Endodermal cell (in vitro differentiated cells): ENCODE measurements around the gene DDX27. TPM values are rescaled to one million over a fixed set of nuclear protein-coding genes. Genes with fewer than 3 reads are reported as not detected.

Experiments used
- DNase-seq: peaks from one replicate; pipeline ENCODE4 v3.0.0-alpha.2; 2017
- H3K27ac ChIP-seq: 2 replicates; pipeline ENCODE4 v1.5.1; 2013; ENCODE audit warnings: mild to moderate bottlenecking, low read depth, low read length, moderate library complexity
- H3K27me3 ChIP-seq: 2 replicates; pipeline ENCODE4 v1.6.1; 2013; ENCODE audit warnings: mild to moderate bottlenecking, low read length, moderate library complexity; ENCODE audit not compliant: insufficient read depth, control insufficient read depth, poor library complexity, severe bottlenecking
- H3K36me3 ChIP-seq: 2 replicates; pipeline ENCODE4 v1.7.0; 2013; ENCODE audit warnings: mild to moderate bottlenecking, low read length, moderate library complexity; ENCODE audit not compliant: control insufficient read depth, insufficient read depth
- H3K4me1 ChIP-seq: one replicate; pipeline ENCODE4 v1.7.0; 2013; ENCODE audit warnings: low read length; ENCODE audit not compliant: control insufficient read depth, insufficient read depth
- H3K4me3 ChIP-seq: 2 replicates; pipeline ENCODE4 v1.5.1; 2013; ENCODE audit warnings: mild to moderate bottlenecking, low read length, moderate library complexity
- H3K9ac ChIP-seq: 2 replicates; pipeline ENCODE4 v1.6.1; 2013; ENCODE audit warnings: mild to moderate bottlenecking, low read length, moderate library complexity; ENCODE audit not compliant: poor library complexity, severe bottlenecking; ENCODE audit errors: extremely low read depth
- H3K9me3 ChIP-seq: 2 replicates; pipeline ENCODE4 v1.6.1; 2013; ENCODE audit warnings: mild to moderate bottlenecking, low read length, moderate library complexity; ENCODE audit not compliant: control insufficient read depth
- H3K27ac Mint-ChIP-seq: 2 replicates; pipeline ENCODE4 v1.8.0; 2020; ENCODE audit warnings: mixed read lengths
- H3K27me3 Mint-ChIP-seq: 2 replicates; pipeline ENCODE4 v1.8.0; 2021; ENCODE audit warnings: mild to moderate bottlenecking, mixed read lengths; ENCODE audit not compliant: insufficient read depth
- H3K36me3 Mint-ChIP-seq: 2 replicates; pipeline ENCODE4 v1.8.0; 2020; ENCODE audit warnings: low read depth, mixed read lengths
- H3K4me1 Mint-ChIP-seq: 2 replicates; pipeline ENCODE4 v1.8.0; 2020; ENCODE audit warnings: mixed read lengths
- H3K4me3 Mint-ChIP-seq: 2 replicates; pipeline ENCODE4 v1.8.0; 2020; ENCODE audit warnings: mild to moderate bottlenecking, moderate library complexity, mixed read lengths
- H3K9me3 Mint-ChIP-seq: 2 replicates; pipeline ENCODE4 v1.8.0; 2020; ENCODE audit warnings: mild to moderate bottlenecking, mixed read lengths
- WGBS, 2 experiments: methylation state at CpG; one replicate each; pipeline versions ENCODE4 v1.1.5 to v1.1.7; 2013; ENCODE audit warnings: missing lambda C conversion rate in 2 of 2, mixed read lengths in 1 of 2; ENCODE audit not compliant: insufficient coverage in 1 of 2, insufficient read length in 1 of 2; 5-methylcytosine and 5-hydroxymethylcytosine counted together
- total RNA-seq, 2 donors: library from RNA; stranded (reverse); fragmentation: NEBNext Ultra II Directional in 1 of 2; extraction: Animal tissue kit (Norgen Biotek cat#: 25700) in 1 of 2; gene quantifications; 2 replicates in 1 of 2; 3 replicates in 1 of 2; pipeline ENCODE4 v1.2.1, GENCODE V29; 2021
- TF ChIP-seq, protein P1 (sequence below): fragments of 200-600 bp; sonication (generic); conservative IDR thresholded peaks from 2 replicates; pipeline ENCODE4 v1.5.0; 2021; ENCODE audit warnings: antibody characterized with exemption, mild to moderate bottlenecking

The DDX27 gene
- total RNA-seq, 2 donors from 2014 or later: 40.4 to 45.2 TPM

DNA sequence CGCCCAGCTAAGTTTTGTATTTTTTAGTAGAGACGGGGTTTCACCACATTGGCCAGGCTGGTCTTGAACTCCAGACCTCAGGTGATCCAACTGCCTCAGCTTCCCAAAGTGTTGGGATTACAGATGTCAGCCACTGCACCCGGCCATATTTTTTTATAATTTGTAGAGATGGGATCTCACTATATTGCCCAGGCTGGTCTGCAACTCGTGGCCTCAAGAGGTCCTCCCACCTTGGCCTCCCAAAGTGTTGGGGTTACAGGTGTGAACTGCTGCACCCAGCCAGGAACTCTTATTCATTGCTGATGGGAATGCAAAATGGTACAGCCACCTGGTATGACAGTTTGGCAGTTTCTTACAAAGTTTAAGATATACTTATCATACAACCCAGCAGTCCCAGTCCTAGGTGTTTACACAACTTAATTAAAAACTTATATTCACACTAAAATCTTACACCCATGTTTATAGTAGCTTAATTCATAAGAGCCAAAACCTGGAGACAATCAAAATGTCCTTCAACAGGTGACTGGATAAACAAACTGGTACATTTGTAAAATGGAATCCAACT is 19.4 kb upstream of the DDX27 start:
- H3K27me3 Mint-ChIP-seq: no peaks in the 10 kb centered on the region
- TF ChIP-seq, protein P1, sequence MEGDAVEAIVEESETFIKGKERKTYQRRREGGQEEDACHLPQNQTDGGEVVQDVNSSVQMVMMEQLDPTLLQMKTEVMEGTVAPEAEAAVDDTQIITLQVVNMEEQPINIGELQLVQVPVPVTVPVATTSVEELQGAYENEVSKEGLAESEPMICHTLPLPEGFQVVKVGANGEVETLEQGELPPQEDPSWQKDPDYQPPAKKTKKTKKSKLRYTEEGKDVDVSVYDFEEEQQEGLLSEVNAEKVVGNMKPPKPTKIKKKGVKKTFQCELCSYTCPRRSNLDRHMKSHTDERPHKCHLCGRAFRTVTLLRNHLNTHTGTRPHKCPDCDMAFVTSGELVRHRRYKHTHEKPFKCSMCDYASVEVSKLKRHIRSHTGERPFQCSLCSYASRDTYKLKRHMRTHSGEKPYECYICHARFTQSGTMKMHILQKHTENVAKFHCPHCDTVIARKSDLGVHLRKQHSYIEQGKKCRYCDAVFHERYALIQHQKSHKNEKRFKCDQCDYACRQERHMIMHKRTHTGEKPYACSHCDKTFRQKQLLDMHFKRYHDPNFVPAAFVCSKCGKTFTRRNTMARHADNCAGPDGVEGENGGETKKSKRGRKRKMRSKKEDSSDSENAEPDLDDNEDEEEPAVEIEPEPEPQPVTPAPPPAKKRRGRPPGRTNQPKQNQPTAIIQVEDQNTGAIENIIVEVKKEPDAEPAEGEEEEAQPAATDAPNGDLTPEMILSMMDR: no peak
- H3K27ac ChIP-seq: no peak overlapping the region
- no peak for DNase-seq
- H3K36me3 ChIP-seq: no peaks in the 10 kb centered on the region
- no peaks in the 10 kb centered on the region for H3K4me1 Mint-ChIP-seq
- no peak overlapping the region for H3K4me3 Mint-ChIP-seq
- no peaks in the 10 kb centered on the region for H3K36me3 Mint-ChIP-seq
- H3K27ac Mint-ChIP-seq: no peak overlapping the region
- no peak overlapping the region for H3K4me3 ChIP-seq
- H3K9me3 ChIP-seq: no peaks in the 10 kb centered on the region
- WGBS, 2 experiments: 89 to 93% methylated on average over 4 of the region's 4 CpGs
- H3K4me1 ChIP-seq: no peaks in the 10 kb centered on the region
- peaks cover 4% of the 10 kb centered on the region for H3K9me3 Mint-ChIP-seq
- no peak overlapping the region for H3K9ac ChIP-seq
- H3K27me3 ChIP-seq: no peaks in the 10 kb centered on the region

DNA sequence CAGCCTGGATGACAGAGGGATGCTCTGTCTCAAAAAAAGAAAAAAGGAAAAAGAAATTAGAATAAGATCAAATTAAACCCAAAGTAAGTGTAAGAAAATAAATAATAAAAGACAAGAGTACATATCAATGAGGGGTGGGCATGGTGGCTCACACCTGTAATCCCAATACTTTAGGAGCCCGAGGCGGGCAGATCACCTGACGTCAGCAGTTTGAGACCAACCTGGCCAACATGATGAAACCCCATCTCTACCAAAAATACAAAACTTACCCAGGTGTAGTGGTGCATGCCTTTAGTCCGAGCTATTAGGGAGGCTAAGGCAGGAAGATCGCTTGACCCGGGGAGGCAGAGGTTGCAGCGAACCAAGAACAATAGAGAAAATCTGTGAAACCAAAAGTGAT is 16.2 kb upstream of the DDX27 start:
- no peak for DNase-seq
- Mint-ChIP-seq H3K36me3 (no peaks in the 10 kb centered on the region), H3K9me3 (peaks cover 7% of the 10 kb centered on the region), H3K4me1 (no peaks in the 10 kb centered on the region), H3K27me3 (no peaks in the 10 kb centered on the region), H3K27ac (no peak overlapping the region), H3K4me3 (no peak overlapping the region)
- 86 to 94% methylated on average over 7 of the region's 7 CpGs for WGBS, 2 experiments
- TF ChIP-seq, protein P1: no peak
- H3K9me3 ChIP-seq: no peaks in the 10 kb centered on the region
- no peaks in the 10 kb centered on the region for H3K36me3 ChIP-seq
- no peak overlapping the region for H3K27ac ChIP-seq
- H3K4me1 ChIP-seq: no peaks in the 10 kb centered on the region
- no peak overlapping the region for H3K4me3 ChIP-seq
- H3K27me3 ChIP-seq: no peaks in the 10 kb centered on the region
- H3K9ac ChIP-seq: no peak overlapping the region

GRCh38 chr20:49203746-49204145 is 15.5 kb upstream of the DDX27 start:
- Histone ChIP-seq H3K4me1 (no peaks in the 10 kb centered on the region), H3K36me3 (no peaks in the 10 kb centered on the region), H3K27ac (no peak overlapping the region), H3K27me3 (no peaks in the 10 kb centered on the region), H3K4me3 (no peak overlapping the region), H3K9me3 (no peaks in the 10 kb centered on the region), H3K9ac (no peak overlapping the region)
- 55 to 93% methylated on average over 2 to 8 of the region's 9 CpGs for WGBS, 2 experiments
- peaks cover 7% of the 10 kb centered on the region for H3K9me3 Mint-ChIP-seq
- no peaks in the 10 kb centered on the region for H3K4me1 Mint-ChIP-seq
- TF ChIP-seq, protein P1: no peak
- H3K4me3 Mint-ChIP-seq: no peak overlapping the region
- H3K27ac Mint-ChIP-seq: no peak overlapping the region
- no peaks in the 10 kb centered on the region for H3K27me3 Mint-ChIP-seq
- H3K36me3 Mint-ChIP-seq: no peaks in the 10 kb centered on the region
- no peak for DNase-seq
